Epithelial cell of prostate (primary cell): Measurements from ENCODE around the gene ST6GALNAC5.

Experiments used
- DNase-seq: peaks from one replicate; pipeline ENCODE4 v3.0.0-alpha.2; 2011; ENCODE audit warnings: low read depth, low spot score
- H3K27ac ChIP-seq: fragments of 450-650 bp; 2 replicates; pipeline ENCODE4 v1.5.1; 2017; ENCODE audit warnings: mild to moderate bottlenecking

The ST6GALNAC5 gene

GRCh38 chr1:76993036-76993435 lies 125.8 kb downstream of the ST6GALNAC5 start:
- H3K27ac ChIP-seq, result no peak overlapping the region
- DNase-seq, result no peak

- H3K27ac ChIP-seq, result peak overlapping the region; percentile 98
Observed at GRCh38 chr1:76998582-76999223, 131.4 kb downstream of the ST6GALNAC5 start.

GRCh38 chr1:77007675-77008074 lies 140.4 kb downstream of the ST6GALNAC5 start:
- H3K27ac ChIP-seq, result no peak overlapping the region

More at GRCh38 chr1:76998582-76999223, 131.4 kb downstream of the ST6GALNAC5 start:
- peak; percentile 84 for DNase-seq

GRCh38 chr1:77010937-77011336 lies 143.7 kb downstream of the ST6GALNAC5 start:
- no peak for DNase-seq
- no peak overlapping the region for H3K27ac ChIP-seq

More at GRCh38 chr1:77007675-77008074, 140.4 kb downstream of the ST6GALNAC5 start:
- no peak for DNase-seq

- H3K27ac ChIP-seq, result no peak overlapping the region
- no peak for DNase-seq
Observed at GRCh38 chr1:77012066-77012465, 144.8 kb downstream of the ST6GALNAC5 start.

- no peak overlapping the region for H3K27ac ChIP-seq
- DNase-seq, result no peak
Observed at GRCh38 chr1:77014073-77014788, 147.0 kb downstream of the ST6GALNAC5 start.

- H3K27ac ChIP-seq, result no peak overlapping the region
- DNase-seq, result no peak
Observed at GRCh38 chr1:77015748-77016341, 148.6 kb downstream of the ST6GALNAC5 start.

- H3K27ac ChIP-seq, result no peak overlapping the region
- no peak for DNase-seq
Observed at GRCh38 chr1:77016386-77016985, 149.2 kb downstream of the ST6GALNAC5 start.

GRCh38 chr1:77018311-77018710 lies 151.0 kb downstream of the ST6GALNAC5 start:
- no peak for DNase-seq

GRCh38 chr1:77018761-77019160 lies 151.5 kb downstream of the ST6GALNAC5 start:
- DNase-seq, result no peak
- H3K27ac ChIP-seq, result no peak overlapping the region

More at GRCh38 chr1:77018311-77018710, 151.0 kb downstream of the ST6GALNAC5 start:
- no peak overlapping the region for H3K27ac ChIP-seq

GRCh38 chr1:77021732-77022131 lies 154.5 kb downstream of the ST6GALNAC5 start:
- H3K27ac ChIP-seq, result no peak overlapping the region
- no peak for DNase-seq

- DNase-seq, result no peak
- H3K27ac ChIP-seq, result no peak overlapping the region
Observed at GRCh38 chr1:77024500-77024899, 157.2 kb downstream of the ST6GALNAC5 start.

GRCh38 chr1:77025599-77025998 lies 158.3 kb downstream of the ST6GALNAC5 start:
- no peak for DNase-seq
- no peak overlapping the region for H3K27ac ChIP-seq

GRCh38 chr1:77026135-77026534 lies 158.9 kb downstream of the ST6GALNAC5 start:
- DNase-seq, result no peak
- H3K27ac ChIP-seq, result no peak overlapping the region

- DNase-seq, result no peak
- H3K27ac ChIP-seq, result no peak overlapping the region
Observed at GRCh38 chr1:77026640-77027039, 159.4 kb downstream of the ST6GALNAC5 start.

GRCh38 chr1:77027847-77028246 lies 160.6 kb downstream of the ST6GALNAC5 start:
- H3K27ac ChIP-seq, result no peak overlapping the region
- no peak for DNase-seq

GRCh38 chr1:77030401-77031105 lies 163.3 kb downstream of the ST6GALNAC5 start:
- no peak for DNase-seq
- no peak overlapping the region for H3K27ac ChIP-seq

GRCh38 chr1:77031106-77031662 lies 163.9 kb downstream of the ST6GALNAC5 start:
- no peak overlapping the region for H3K27ac ChIP-seq
- peak; percentile 24 for DNase-seq

GRCh38 chr1:77036560-77036959 lies 169.3 kb downstream of the ST6GALNAC5 start:
- DNase-seq, result no peak
- H3K27ac ChIP-seq, result no peak overlapping the region

GRCh38 chr1:77037038-77037437 lies 169.8 kb downstream of the ST6GALNAC5 start:
- H3K27ac ChIP-seq, result no peak overlapping the region
- DNase-seq, result no peak
